H9 (cell line): ENCODE measurements around the gene SSB. TPM values are rescaled to one million over a fixed set of nuclear protein-coding genes. Genes with fewer than 3 reads are reported as not detected.
A peak's percentile ranks its signal among the peaks of the same experiment; 100 is the strongest.

Source experiments
- DNase-seq: peaks from one replicate; pipeline ENCODE4 v3.0.0-alpha.2; 2017
- H2AFZ ChIP-seq: one replicate; pipeline ENCODE4 v1.6.1; 2013; ENCODE audit warnings: mild to moderate bottlenecking, low read length, control low read depth, moderate library complexity
- H2AK5ac ChIP-seq: 2 replicates; pipeline ENCODE4 v1.6.1; 2013; ENCODE audit warnings: low read length, control low read depth, mixed read lengths; ENCODE audit not compliant: insufficient read length
- H2BK120ac ChIP-seq: one replicate; pipeline ENCODE4 v1.6.1; 2013; ENCODE audit warnings: low read depth, mild to moderate bottlenecking, low read length, control low read depth, inconsistent platforms; ENCODE audit not compliant: poor library complexity, severe bottlenecking
- H2BK12ac ChIP-seq: 2 replicates; pipeline ENCODE4 v1.6.1; 2013; ENCODE audit warnings: low read length, control low read depth, mixed read lengths, low read depth; ENCODE audit not compliant: insufficient read length
- H2BK15ac ChIP-seq: 2 replicates; pipeline ENCODE4 v1.6.1; 2013; ENCODE audit warnings: low read depth, low read length, control low read depth
- H2BK20ac ChIP-seq: one replicate; pipeline ENCODE4 v1.6.1; 2013; ENCODE audit warnings: low read depth, mild to moderate bottlenecking, low read length, control low read depth, inconsistent platforms; ENCODE audit not compliant: poor library complexity, severe bottlenecking
- H2BK5ac ChIP-seq: 2 replicates; pipeline ENCODE4 v1.6.1; 2013; ENCODE audit warnings: low read length, control low read depth, mixed read lengths; ENCODE audit not compliant: insufficient read length
- H3K14ac ChIP-seq: 2 replicates; pipeline ENCODE4 v1.6.1; 2013; ENCODE audit warnings: low read length, control low read depth; ENCODE audit not compliant: insufficient read depth
- H3K18ac ChIP-seq: 2 replicates; pipeline ENCODE4 v1.6.1; 2013; ENCODE audit warnings: low read depth, mild to moderate bottlenecking, mixed read lengths, low read length, control low read depth; ENCODE audit not compliant: insufficient read length
- H3K23ac ChIP-seq: 2 replicates; pipeline ENCODE4 v1.6.1; 2013; ENCODE audit warnings: low read length, control low read depth, mixed read lengths, low read depth; ENCODE audit not compliant: insufficient read length
- H3K23me2 ChIP-seq: 2 replicates; pipeline ENCODE4 v1.6.1; 2013; ENCODE audit warnings: low read depth, mild to moderate bottlenecking, mixed read lengths, low read length, control low read depth; ENCODE audit not compliant: insufficient read length, poor library complexity, severe bottlenecking
- H3K27ac ChIP-seq: 2 replicates; pipeline ENCODE4 v1.5.1; 2013; ENCODE audit warnings: low read length, control low read depth, mixed read lengths, low read depth; ENCODE audit not compliant: insufficient read length
- H3K27me3 ChIP-seq: 2 replicates; pipeline ENCODE4 v1.6.1; 2013; ENCODE audit warnings: low read length, control low read depth, inconsistent platforms; ENCODE audit not compliant: insufficient read depth
- H3K4ac ChIP-seq: 2 replicates; pipeline ENCODE4 v1.6.1; 2013; ENCODE audit warnings: low read depth, mild to moderate bottlenecking, control low read depth, inconsistent platforms, low read length, moderate library complexity
- H3K4me1 ChIP-seq: 2 replicates; pipeline ENCODE4 v1.6.1; 2013; ENCODE audit warnings: low read length, control low read depth, inconsistent platforms; ENCODE audit not compliant: insufficient read depth
- H3K4me2 ChIP-seq: 2 replicates; pipeline ENCODE4 v1.6.1; 2013; ENCODE audit warnings: low read length, control low read depth, mixed read lengths; ENCODE audit not compliant: insufficient read length, insufficient read depth
- H3K56ac ChIP-seq: 2 replicates; pipeline ENCODE4 v1.6.1; 2013; ENCODE audit warnings: low read depth, mild to moderate bottlenecking, mixed read lengths, low read length, control low read depth; ENCODE audit not compliant: insufficient read length
- H3K79me1 ChIP-seq: 2 replicates; pipeline ENCODE4 v1.6.1; 2013; ENCODE audit warnings: low read depth, mild to moderate bottlenecking, moderate library complexity, low read length, control low read depth, inconsistent platforms; ENCODE audit not compliant: insufficient read depth, poor library complexity, severe bottlenecking
- H3K79me2 ChIP-seq: 2 replicates; pipeline ENCODE4 v1.6.1; 2013; ENCODE audit warnings: low read length, control low read depth, inconsistent platforms; ENCODE audit not compliant: insufficient read depth
- H3K9ac ChIP-seq: 2 replicates; pipeline ENCODE4 v1.6.1; 2013; ENCODE audit warnings: low read length, control low read depth, mixed read lengths; ENCODE audit not compliant: insufficient read length; ENCODE audit errors: extremely low read depth
- H3K9me3 ChIP-seq: one replicate; pipeline ENCODE4 v1.6.1; 2013; ENCODE audit warnings: low read depth, low read length, inconsistent platforms; ENCODE audit not compliant: control insufficient read depth
- H3T11ph ChIP-seq: one replicate; pipeline ENCODE4 v1.6.1; 2013; ENCODE audit warnings: mild to moderate bottlenecking, low read length, control low read depth, inconsistent platforms
- H4K20me1 ChIP-seq: one replicate; pipeline ENCODE4 v1.6.1; 2013; ENCODE audit not compliant: control insufficient read depth, insufficient read length, insufficient read depth
- H4K5ac ChIP-seq: 2 replicates; pipeline ENCODE4 v1.6.1; 2013; ENCODE audit warnings: low read depth, mild to moderate bottlenecking, mixed read lengths, low read length, control low read depth; ENCODE audit not compliant: insufficient read length
- H4K8ac ChIP-seq: replicated peaks from 2 replicates; pipeline ENCODE4 v1.6.1; 2013; ENCODE audit warnings: low read length, control low read depth, mixed read lengths, low read depth; ENCODE audit not compliant: insufficient read length
- H4K91ac ChIP-seq: 2 replicates; pipeline ENCODE4 v1.6.1; 2013; ENCODE audit warnings: low read depth, mild to moderate bottlenecking, moderate library complexity, mixed read lengths, low read length, control low read depth; ENCODE audit not compliant: insufficient read length
- H3K27ac Mint-ChIP-seq, 3 experiments: 2 replicates in 2 of 3; 3 replicates in 1 of 3; pipeline ENCODE4 v1.8.0; 2020 to 2021; ENCODE audit warnings: mixed read lengths in 3 of 3, mild to moderate bottlenecking in 1 of 3, moderate library complexity in 1 of 3
- H3K27me3 Mint-ChIP-seq: 2 replicates; pipeline ENCODE4 v1.8.0; 2021; ENCODE audit warnings: low read depth, mild to moderate bottlenecking, moderate library complexity, mixed read lengths
- H3K36me3 Mint-ChIP-seq, 3 experiments: 2 replicates in 2 of 3; 3 replicates in 1 of 3; pipeline ENCODE4 v1.8.0; 2020 to 2021; ENCODE audit warnings: low read depth in 3 of 3, mixed read lengths in 3 of 3; ENCODE audit not compliant: insufficient read depth in 1 of 3
- H3K4me1 Mint-ChIP-seq, 2 experiments: 2 replicates each; pipeline ENCODE4 v1.8.0; 2020; ENCODE audit warnings: mixed read lengths in 2 of 2
- H3K4me3 Mint-ChIP-seq, 2 experiments: 2 replicates in 1 of 2; 3 replicates in 1 of 2; pipeline ENCODE4 v1.8.0; 2020 to 2021; ENCODE audit warnings: mild to moderate bottlenecking in 2 of 2, mixed read lengths in 2 of 2, moderate library complexity in 1 of 2
- H3K9me3 Mint-ChIP-seq, 2 experiments: 2 replicates in 1 of 2; 3 replicates in 1 of 2; pipeline ENCODE4 v1.8.0; 2020; ENCODE audit warnings: mild to moderate bottlenecking in 2 of 2, mixed read lengths in 2 of 2, moderate library complexity in 1 of 2
- CTCF ChIP-seq: fragments of 200-600 bp; sonication (generic); conservative IDR thresholded peaks from 3 replicates; pipeline ENCODE4 v1.8.0; 2021; ENCODE audit warnings: antibody characterized with exemption, mild to moderate bottlenecking
- WGBS: extraction: QIAGEN DNeasy Blood & Tissue Kit; methylation state at CpG from one replicate; pipeline ENCODE4 v1.1.7; 2013; ENCODE audit warnings: missing lambda C conversion rate, low lambda C conversion rate, mixed read lengths; ENCODE audit not compliant: insufficient read length; ENCODE audit errors: extremely low coverage; 5-methylcytosine and 5-hydroxymethylcytosine counted together
- total RNA-seq: library from RNA; stranded (reverse); gene quantifications from 2 replicates; pipeline ENCODE4 v1.2.1, GENCODE V29; 2021

SSB gene
- total RNA-seq, 1 experiment from 2014 or later = 248 TPM

DNA sequence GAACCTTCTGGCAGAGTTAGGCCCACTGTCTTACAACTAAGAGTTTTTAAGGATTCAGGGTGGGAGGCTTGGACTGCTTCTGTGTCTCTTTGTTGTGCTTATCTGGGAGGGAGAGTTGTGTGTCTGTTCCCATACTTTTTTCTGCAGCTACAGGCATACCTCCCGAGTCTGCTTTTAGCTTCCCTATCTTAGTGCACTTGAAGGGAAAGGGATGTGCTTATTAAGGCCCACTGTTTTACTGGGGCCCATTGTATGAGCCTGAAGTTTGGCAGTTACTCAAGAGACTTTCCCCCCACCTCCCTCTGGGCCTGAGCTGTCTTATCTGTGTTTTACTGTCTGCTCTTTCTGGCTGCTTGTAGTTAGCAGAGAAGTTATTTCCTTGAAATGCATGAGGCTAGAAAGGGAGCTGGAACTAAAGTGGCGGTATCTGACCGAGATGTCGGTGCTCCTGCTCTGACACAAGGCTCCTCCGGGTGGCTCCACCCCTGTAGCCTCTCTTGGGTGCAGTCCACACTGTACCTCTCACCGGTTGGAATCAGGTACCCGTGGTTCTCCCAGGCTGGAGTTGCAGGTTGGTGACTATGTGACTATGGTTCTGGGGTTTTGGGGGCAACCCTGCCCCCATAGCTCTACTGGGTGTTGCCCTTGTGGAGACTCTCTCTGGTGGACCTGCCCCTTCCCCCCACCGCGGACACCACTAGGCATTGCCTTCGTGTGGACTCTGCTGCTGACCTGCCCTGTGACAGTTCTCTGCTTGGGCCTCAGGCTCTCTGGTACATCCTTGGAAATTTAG, 41.5 kb downstream of the SSB start:
- no peak overlapping the region for H2AK5ac ChIP-seq
- H3K14ac ChIP-seq = no peak overlapping the region
- no peak overlapping the region for H2BK5ac ChIP-seq
- H3K4me2 ChIP-seq = no peak overlapping the region
- H4K91ac ChIP-seq = no peak overlapping the region
- no peak overlapping the region for H3K23ac ChIP-seq
- H3K56ac ChIP-seq = no peak overlapping the region
- H3T11ph ChIP-seq = no peak overlapping the region
- WGBS = no CpG with 5 or more reads among the region's 10 CpGs
- no peak overlapping the region for H2BK15ac ChIP-seq
- H4K20me1 ChIP-seq = no peaks in the 10 kb centered on the region
- no peaks in the 10 kb centered on the region for H3K79me1 ChIP-seq
- Mint-ChIP-seq H3K4me1 (peaks cover 4 to 7% of the 10 kb centered on the region in 2 experiments; a peak in 2 of 4 replicates), H3K27ac (no peak overlapping the region; a peak in 1 of 7 replicates), H3K4me3 (no peak overlapping the region), H3K27me3 (no peaks in the 10 kb centered on the region; the same call in 1 of the 2 replicates), H3K9me3 (peaks cover 2 to 7% of the 10 kb centered on the region in 2 experiments; a peak in 3 of 5 replicates), H3K36me3 (peaks cover 18 to 21% (median 19%) of the 10 kb centered on the region in 3 experiments)
- no peak overlapping the region for H4K8ac ChIP-seq
- H2BK20ac ChIP-seq = no peak overlapping the region
- no peaks in the 10 kb centered on the region for H3K9me3 ChIP-seq
- no peaks in the 10 kb centered on the region for H3K27me3 ChIP-seq
- H3K18ac ChIP-seq = no peak overlapping the region
- no peak overlapping the region for H3K4ac ChIP-seq
- no peak overlapping the region for H3K9ac ChIP-seq
- peak; percentile 21; the same call in 2 of the 3 replicates for TF ChIP-seq CTCF
- no peak overlapping the region for H2BK12ac ChIP-seq
- no peaks in the 10 kb centered on the region; the same call in 1 of the 2 replicates for H3K79me2 ChIP-seq
- H3K4me1 ChIP-seq = no peaks in the 10 kb centered on the region
- H2AFZ ChIP-seq = no peak overlapping the region
- DNase-seq = no peak
- H3K23me2 ChIP-seq = no peaks in the 10 kb centered on the region
- H3K27ac ChIP-seq = no peak overlapping the region
- no peak overlapping the region for H4K5ac ChIP-seq
- H2BK120ac ChIP-seq = no peak overlapping the region
